B cell (primary cell): ENCODE data around the gene SLC32A1. TPM values are rescaled to one million over a fixed set of nuclear protein-coding genes. Genes with fewer than 3 reads are reported as not detected.

Experiments used
- ATAC-seq: fragments of 200-7000 bp; cut with Tn5 transposase; one replicate; pipeline ENCODE4 v1.10.0; 2021; ENCODE audit warnings: low read depth, mild to moderate bottlenecking, moderate number of reproducible peaks, moderate library complexity
- CTCF ChIA-PET: fragments of 350-600 bp; sonication (Branson Sonifier 250); formaldehyde crosslinking; loops from one replicate; lab custom pipeline; 2021; ENCODE audit warnings: antibody characterized with exemption, inconsistent platforms; lab: Charles Lee
- POLR2A ChIA-PET: fragments of 350-600 bp; sonication (Branson Sonifier 250); formaldehyde crosslinking; loops from one replicate; lab custom pipeline; 2021; ENCODE audit warnings: antibody characterized with exemption; lab: Charles Lee
- DNase-seq: peaks from one replicate; pipeline ENCODE4 v3.0.0; 2013
- H2AFZ ChIP-seq: 2 replicates; pipeline ENCODE4 v1.6.1; 2012; ENCODE audit warnings: mild to moderate bottlenecking, low read depth, low read length; ENCODE audit not compliant: insufficient read depth, poor library complexity, severe bottlenecking
- H3K27ac ChIP-seq, 2 donors: 1 replicate in 1 of 2; 2 replicates in 1 of 2; pipeline ENCODE4 v1.5.1; 2012 to 2013; ENCODE audit warnings: low read length in 2 of 2, mild to moderate bottlenecking in 2 of 2, moderate library complexity in 1 of 2
- H3K27me3 ChIP-seq, 4 experiments: fragments of 200-600 bp in 1 of 4; sonication (generic) in 1 of 4; replicated peaks in 1 of 4; 1 replicate in 2 of 4; 2 replicates in 2 of 4; pipeline versions ENCODE4 v1.6.1 to v1.7.0; 2013 to 2016; ENCODE audit warnings: low read length in 3 of 4, mild to moderate bottlenecking in 2 of 4, mixed read lengths in 1 of 4, moderate library complexity in 1 of 4; ENCODE audit not compliant: insufficient read depth in 4 of 4, control insufficient read depth in 3 of 4; ENCODE audit errors: control extremely low read depth in 1 of 4
- H3K36me3 ChIP-seq, 2 experiments: replicated peaks in 1 of 2; 1 replicate in 1 of 2; 2 replicates in 1 of 2; pipeline versions ENCODE4 v1.6.1 to v1.7.1; 2013; ENCODE audit warnings: low read length in 1 of 2; ENCODE audit not compliant: insufficient read depth in 2 of 2, control insufficient read depth in 1 of 2; ENCODE audit errors: control extremely low read depth in 1 of 2, extremely low read depth in 1 of 2
- H3K4me1 ChIP-seq, 2 donors: fragments of 200-600 bp in 1 of 2; sonication (generic) in 1 of 2; 1 replicate in 1 of 2; 2 replicates in 1 of 2; pipeline versions ENCODE4 v1.5.1 to v1.6.1; 2013 to 2017; ENCODE audit warnings: low read length in 2 of 2; ENCODE audit not compliant: control insufficient read depth in 2 of 2, insufficient read depth in 2 of 2
- H3K4me2 ChIP-seq: replicated peaks from 2 replicates; pipeline ENCODE3; 2012; ENCODE audit warnings: mild to moderate bottlenecking, low read depth, low read length; ENCODE audit not compliant: poor library complexity, severe bottlenecking
- H3K4me3 ChIP-seq, 5 experiments: fragments of 200-600 bp in 1 of 5; sonication (generic) in 1 of 5; 1 replicate in 3 of 5; 2 replicates in 2 of 5; pipeline versions ENCODE4 v1.5.1 to v1.7.0; 2011 to 2016; ENCODE audit warnings: low read length in 4 of 5, mild to moderate bottlenecking in 4 of 5, low read depth in 2 of 5, control low read depth in 1 of 5, moderate library complexity in 1 of 5; ENCODE audit not compliant: insufficient read depth in 1 of 5; ENCODE audit errors: control extremely low read depth in 1 of 5, extremely low read depth in 1 of 5
- H3K79me2 ChIP-seq: fragments of 200-600 bp; sonication (generic); one replicate; pipeline ENCODE4 v1.6.0; 2016; ENCODE audit warnings: low read length; ENCODE audit not compliant: control insufficient read depth, insufficient read depth
- H3K9ac ChIP-seq: fragments of 200-600 bp; sonication (generic); 2 replicates; pipeline ENCODE4 v1.6.1; 2017; ENCODE audit warnings: mild to moderate bottlenecking, low read length, moderate library complexity
- H3K9me3 ChIP-seq, 3 donors: one replicate each; pipeline versions ENCODE4 v1.6.1 to v1.7.1; 2013; ENCODE audit warnings: low read length in 2 of 3; ENCODE audit not compliant: control insufficient read depth in 2 of 3, insufficient read depth in 1 of 3; ENCODE audit errors: control extremely low read depth in 1 of 3
- H4K20me1 ChIP-seq: 2 replicates; pipeline ENCODE4 v1.6.0; 2012; ENCODE audit warnings: mild to moderate bottlenecking, low read length; ENCODE audit not compliant: insufficient read depth, control insufficient read depth, poor library complexity, severe bottlenecking
- H3K27ac Mint-ChIP-seq: one replicate; pipeline ENCODE4 v1.8.0; 2021; ENCODE audit warnings: mixed read lengths
- H3K27me3 Mint-ChIP-seq: one replicate; pipeline ENCODE4 v1.8.0; 2021; ENCODE audit warnings: mixed read lengths
- H3K4me1 Mint-ChIP-seq: one replicate; pipeline ENCODE4 v1.8.0; 2021; ENCODE audit warnings: mixed read lengths
- H3K4me3 Mint-ChIP-seq: one replicate; pipeline ENCODE4 v1.8.0; 2021; ENCODE audit warnings: mixed read lengths
- H3K9me3 Mint-ChIP-seq: one replicate; pipeline ENCODE4 v1.8.0; 2022; ENCODE audit warnings: mixed read lengths; ENCODE audit not compliant: insufficient read depth
- EZH2 ChIP-seq: IDR thresholded peaks from 2 replicates; pipeline ENCODE4 v1.6.1; 2012; ENCODE audit warnings: borderline replicate concordance, low read depth, mild to moderate bottlenecking, moderate library complexity, low read length; ENCODE audit not compliant: insufficient read depth, poor library complexity, severe bottlenecking
- WGBS: methylation state at CpG from one replicate; pipeline ENCODE4 v1.1.5; 2013; ENCODE audit warnings: missing lambda C conversion rate; ENCODE audit not compliant: insufficient coverage; 5-methylcytosine and 5-hydroxymethylcytosine counted together
- intact Hi-C: fragments of 100-400 bp; cut with micrococcal nuclease; formaldehyde crosslinking; loops from one replicate; pipeline ENCODE4 v1.10.0; 2022
- polyA plus RNA-seq: library from polyadenylated mRNA; depleted of rRNA; stranded (reverse); fragments of >200 nt; gene quantifications from 2 replicates; pipeline ENCODE4 v1.2.3, GENCODE V29; 2012
- total RNA-seq, 2 donors: library from RNA; stranded (reverse); fragments of 120-200 nt in 1 of 2; gene quantifications; 1 replicate in 1 of 2; 2 replicates in 1 of 2; pipeline versions ENCODE4 v1.2.3 to v1.2.4, GENCODE V29; 2013 to 2022
- TF ChIP-seq, protein P1 (sequence below): fragments of 200-600 bp; IDR thresholded peaks from one replicate; pipeline ENCODE4 v1.8.0; 2022; ENCODE audit warnings: antibody characterized with exemption, mild to moderate bottlenecking

SLC32A1 gene
- total and polyA plus RNA-seq, 2 donors (not counting 1 experiment from before 2014, with no cell fraction given): not detected

- H3K27me3 Mint-ChIP-seq: no peaks in the 10 kb centered on the region
- no peaks in the 10 kb centered on the region for H3K9me3 Mint-ChIP-seq
- Histone ChIP-seq H3K4me1 (peaks cover 13 to 17% of the 10 kb centered on the region in 2 donors), H3K9me3 (no peaks in the 10 kb centered on the region), H3K4me2 (no peak overlapping the region), H3K27me3 (no peaks in the 10 kb centered on the region), H3K4me3 (no peak overlapping the region), H3K27ac (no peak overlapping the region), H4K20me1 (peaks cover 8% of the 10 kb centered on the region), H3K9ac (no peak overlapping the region), H3K36me3 (peaks cover 0 to 35% of the 10 kb centered on the region in 2 experiments), H3K79me2 (peaks cover 36% of the 10 kb centered on the region), H2AFZ (no peak overlapping the region)
- intact Hi-C loops: loop anchor here (1.0 to 2.0 kb wide), 3 partner anchors 105 to 317 kb away; partner anchors contain the start of gene SNHG17
- WGBS: 63% methylated on average over 1 of the region's 5 CpGs
- TF ChIP-seq EZH2: no peak
- TF ChIP-seq, protein P1, sequence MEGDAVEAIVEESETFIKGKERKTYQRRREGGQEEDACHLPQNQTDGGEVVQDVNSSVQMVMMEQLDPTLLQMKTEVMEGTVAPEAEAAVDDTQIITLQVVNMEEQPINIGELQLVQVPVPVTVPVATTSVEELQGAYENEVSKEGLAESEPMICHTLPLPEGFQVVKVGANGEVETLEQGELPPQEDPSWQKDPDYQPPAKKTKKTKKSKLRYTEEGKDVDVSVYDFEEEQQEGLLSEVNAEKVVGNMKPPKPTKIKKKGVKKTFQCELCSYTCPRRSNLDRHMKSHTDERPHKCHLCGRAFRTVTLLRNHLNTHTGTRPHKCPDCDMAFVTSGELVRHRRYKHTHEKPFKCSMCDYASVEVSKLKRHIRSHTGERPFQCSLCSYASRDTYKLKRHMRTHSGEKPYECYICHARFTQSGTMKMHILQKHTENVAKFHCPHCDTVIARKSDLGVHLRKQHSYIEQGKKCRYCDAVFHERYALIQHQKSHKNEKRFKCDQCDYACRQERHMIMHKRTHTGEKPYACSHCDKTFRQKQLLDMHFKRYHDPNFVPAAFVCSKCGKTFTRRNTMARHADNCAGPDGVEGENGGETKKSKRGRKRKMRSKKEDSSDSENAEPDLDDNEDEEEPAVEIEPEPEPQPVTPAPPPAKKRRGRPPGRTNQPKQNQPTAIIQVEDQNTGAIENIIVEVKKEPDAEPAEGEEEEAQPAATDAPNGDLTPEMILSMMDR: peak; percentile 82
- ChIA-PET CTCF (interaction anchor here (0.7 to 7.9 kb wide), 24 partner anchors 9 to 297 kb away, joined by 3 to 102 read pairs (median 6); partner anchors contain the start of genes DHX35, PPP1R16B and SLC32A1), POLR2A (no interaction called here)
- ATAC-seq: no peak
- peak; percentile 67 for DNase-seq
- peaks cover 22% of the 10 kb centered on the region for H3K4me1 Mint-ChIP-seq
- no peak overlapping the region for H3K4me3 Mint-ChIP-seq
- no peak overlapping the region for H3K27ac Mint-ChIP-seq
Measured at GRCh38 chr20:38751360-38751976, 27.2 kb downstream of the SLC32A1 start.

DNA sequence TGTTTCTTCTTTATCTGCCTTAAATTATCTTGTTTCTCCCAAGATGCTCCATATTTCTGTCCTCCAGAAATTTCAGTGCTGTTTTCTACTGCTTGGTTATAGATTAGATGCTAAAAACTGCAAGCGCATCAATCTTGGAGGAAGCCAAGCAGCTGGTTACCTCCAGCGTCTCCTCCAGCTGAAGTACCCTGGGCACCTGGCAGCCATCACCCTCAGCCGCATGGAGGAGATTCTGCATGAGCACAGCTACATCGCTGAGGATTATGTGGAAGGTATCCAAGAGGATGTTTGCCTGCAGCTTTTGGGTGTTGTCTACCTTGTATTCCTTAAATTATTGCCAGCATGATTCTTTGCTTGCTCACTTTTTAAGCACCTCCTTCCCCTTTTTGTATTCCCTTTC lies 27.7 kb downstream of the SLC32A1 start:
- H3K9me3 ChIP-seq: no peaks in the 10 kb centered on the region
- intact Hi-C loops: no loop called here
- H3K27ac ChIP-seq: no peak overlapping the region
- no peak overlapping the region for H2AFZ ChIP-seq
- 96% methylated on average over 4 of the region's 4 CpGs for WGBS
- ATAC-seq (no peak), DNase-seq (no peak)
- Mint-ChIP-seq H3K27ac (no peak overlapping the region), H3K4me1 (peaks cover 22% of the 10 kb centered on the region), H3K9me3 (no peaks in the 10 kb centered on the region), H3K27me3 (no peaks in the 10 kb centered on the region), H3K4me3 (no peak overlapping the region)
- H3K79me2 ChIP-seq: peaks cover 31% of the 10 kb centered on the region
- CTCF ChIA-PET: interaction anchor here (0.7 to 7.9 kb wide), 25 partner anchors 9 to 211 kb away, joined by 3 to 102 read pairs (median 5); partner anchors contain the start of genes DHX35, PPP1R16B and SLC32A1
- H3K9ac ChIP-seq: no peak overlapping the region
- peaks cover 13 to 17% of the 10 kb centered on the region in 2 donors for H3K4me1 ChIP-seq
- POLR2A ChIA-PET: no interaction called here
- TF ChIP-seq EZH2: no peak
- TF ChIP-seq, protein P1: no peak
- peaks cover 0 to 39% of the 10 kb centered on the region in 2 experiments for H3K36me3 ChIP-seq
- H3K4me3 ChIP-seq: no peak overlapping the region
- H3K27me3 ChIP-seq: no peaks in the 10 kb centered on the region
- H3K4me2 ChIP-seq: no peak overlapping the region
- peaks cover 8% of the 10 kb centered on the region for H4K20me1 ChIP-seq
